Stomach (tissue), 9 donors: Measurements from ENCODE around the gene MPV17. TPM values are rescaled to one million over a fixed set of nuclear protein-coding genes. Genes with fewer than 3 reads are reported as not detected.
A peak's percentile ranks its signal among the peaks of the same experiment; 100 is the strongest.
"Not testable (repeated sequence)": the region's sequence is repeated elsewhere in the genome, so short reads cannot be mapped to it uniquely, and the experiment has no call there.

Source experiments
- DNase-seq, 2 donors: peaks; one replicate each; pipeline versions ENCODE4 v3.0.0 to v3.0.0-alpha.2; 2013 to 2019
- H3K27ac ChIP-seq, 5 donors: fragments of 200-600 bp in 4 of 5; sonication (generic) in 4 of 5; one replicate each; pipeline ENCODE4 v1.5.1; 2013 to 2019; ENCODE audit warnings: mild to moderate bottlenecking in 1 of 5, moderate library complexity in 1 of 5
- H3K27me3 ChIP-seq, 3 donors: fragments of 200-600 bp; sonication (generic); one replicate each; pipeline ENCODE4 v1.5.1; 2017 to 2019; ENCODE audit warnings: mixed run types in 1 of 3
- H3K36me3 ChIP-seq, 4 donors: fragments of 200-600 bp; sonication (generic); 1 replicate in 3 of 4; 2 replicates in 1 of 4; pipeline ENCODE4 v1.5.1; 2016 to 2019
- H3K4me1 ChIP-seq, 4 donors: fragments of 200-600 bp; sonication (generic); one replicate each; pipeline ENCODE4 v1.5.1; 2016 to 2019
- H3K4me3 ChIP-seq, 4 donors: fragments of 200-600 bp; sonication (generic) in 3 of 4; one replicate each; pipeline ENCODE4 v1.5.1; 2016 to 2019; ENCODE audit warnings: mild to moderate bottlenecking in 1 of 4
- H3K9me3 ChIP-seq, 4 donors: fragments of 200-600 bp; sonication (generic); one replicate each; pipeline ENCODE4 v1.5.1; 2016 to 2019
- CTCF ChIP-seq, 7 experiments: fragments of 450-650 bp in 4 of 7; fragments of 200-600 bp in 3 of 7; sonication (generic) in 3 of 7; IDR thresholded peaks; one replicate each; pipeline ENCODE4 v1.5.1; 2016 to 2019; ENCODE audit warnings: antibody characterized with exemption in 7 of 7, control low read depth in 2 of 7, mild to moderate bottlenecking in 1 of 7
- EP300 ChIP-seq: sonication (generic); formaldehyde crosslinking; IDR thresholded peaks from one replicate; pipeline ENCODE4 v1.6.1; 2017; ENCODE audit warnings: antibody characterized with exemption
- POLR2A ChIP-seq, 4 donors: fragments of 450-650 bp; IDR thresholded peaks; one replicate each; pipeline ENCODE4 v1.6.1; 2016; ENCODE audit warnings: antibody characterized with exemption in 4 of 4, control low read depth in 2 of 4, mild to moderate bottlenecking in 1 of 4, moderate library complexity in 1 of 4
- POLR2AphosphoS5 ChIP-seq, 3 donors: sonication (generic); formaldehyde crosslinking; IDR thresholded peaks; one replicate each; pipeline ENCODE4 v1.6.1; 2016; ENCODE audit warnings: antibody characterized with exemption in 3 of 3
- WGBS, 5 donors: extraction: QIAGEN DNeasy Blood & Tissue Kit in 3 of 5; methylation state at CpG; one replicate each; pipeline versions ENCODE4 v1.1.5 to v1.1.7; 2013 to 2018; 5-methylcytosine and 5-hydroxymethylcytosine counted together
- intact Hi-C: fragments of 100-400 bp; cut with DNase I; formaldehyde crosslinking; loops from one replicate; pipeline ENCODE4 v1.15.1; 2023; ENCODE audit warnings: low total_unique reads
- polyA plus RNA-seq, 3 donors: library from polyadenylated mRNA; stranded (reverse); fragments of 200-250 nt; gene quantifications; one replicate each; pipeline ENCODE4 v1.2.3, GENCODE V29; 2013
- total RNA-seq, 5 donors: library from RNA; depleted of rRNA; stranded (reverse); fragments of >200 nt; gene quantifications; one replicate each; pipeline versions ENCODE4 v1.1.0 to v1.2.3, GENCODE V29; 2014 to 2016
- donor health status: healthy with polysubstance abuse.
- donor health status: Bipolar disorder and iron deficiency.
- donor health status: healthy.

The MPV17 gene
- total and polyA plus RNA-seq, 8 donors, result 8.7 to 98.0 (median 58.5) TPM

- Histone ChIP-seq H3K4me3 (no peak overlapping the region), H3K36me3 (peaks cover 0 to 14% (median 11%) of the 10 kb centered on the region in 4 donors), H3K4me1 (peaks cover 22 to 33% (median 30%) of the 10 kb centered on the region in 4 donors), H3K27me3 (peaks cover 22 to 59% (median 38%) of the 10 kb centered on the region in 3 donors), H3K27ac (no peak overlapping the region), H3K9me3 (no peaks in the 10 kb centered on the region)
- intact Hi-C loops, result no loop called here
- DNase-seq, result no peak
- TF ChIP-seq CTCF (IDR thresholded peaks at IDR 0.05), result no peak
- TF ChIP-seq POLR2A (IDR thresholded peaks at IDR 0.05), result no peak
- no peak for TF ChIP-seq EP300
- no peak for TF ChIP-seq POLR2AphosphoS5 (IDR thresholded peaks at IDR 0.05)
- 83 to 87% (median 86%) methylated on average over 13 of the region's 13 CpGs for WGBS, 5 donors
Observed at GRCh38 chr2:27304488-27305240, 18.2 kb downstream of the MPV17 start.

DNA sequence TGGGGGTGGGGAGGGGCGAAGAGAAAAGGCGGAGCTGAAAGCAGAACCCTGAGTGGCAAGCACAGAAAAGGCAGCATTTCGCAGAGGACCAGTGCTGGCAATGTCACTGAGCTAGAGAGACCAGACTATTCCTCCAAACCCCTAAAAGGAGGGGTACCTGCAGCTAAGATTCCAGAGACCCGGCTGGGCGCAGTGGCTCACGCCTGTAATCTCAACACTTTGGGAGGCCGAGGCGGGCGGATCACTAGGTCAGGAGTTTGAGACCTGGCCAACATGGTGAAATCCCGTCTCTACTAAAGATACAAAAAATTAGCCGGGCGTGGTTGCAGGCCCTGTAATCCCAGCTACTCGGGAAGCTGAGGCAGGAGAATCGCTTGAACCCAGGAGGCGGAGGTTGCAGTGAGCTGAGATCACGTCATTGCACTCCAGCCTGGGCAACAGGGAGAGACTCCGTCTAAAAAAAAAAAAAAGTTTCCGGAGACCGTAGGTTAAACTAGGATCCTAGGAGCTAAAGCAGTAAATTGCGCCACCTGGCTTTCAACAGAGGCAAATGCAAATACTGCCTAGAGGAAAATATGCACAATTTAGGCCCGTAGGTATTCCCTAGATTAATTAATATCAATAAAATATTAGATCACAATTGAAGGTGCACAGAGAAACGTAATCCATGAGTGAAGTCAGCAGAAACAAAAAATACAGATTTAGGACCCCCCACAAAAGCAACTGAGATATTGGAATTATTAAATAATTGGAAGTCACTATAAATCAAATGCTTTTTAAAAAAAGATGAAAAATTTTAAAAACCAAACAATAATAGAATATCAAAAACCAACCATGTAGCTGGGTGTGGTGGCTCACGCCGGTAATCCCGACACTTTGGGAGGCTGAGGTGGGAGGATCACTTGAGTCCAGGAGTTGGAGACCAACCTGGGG, 19.5 kb downstream of the MPV17 start:
- Histone ChIP-seq H3K27ac (no peak overlapping the region), H3K4me1 (peaks cover 20 to 32% (median 28%) of the 10 kb centered on the region in 4 donors), H3K27me3 (peaks cover 20 to 63% (median 31%) of the 10 kb centered on the region in 3 donors), H3K9me3 (no peaks in the 10 kb centered on the region), H3K36me3 (peaks cover 0 to under 1% (median under 1%) of the 10 kb centered on the region in 4 donors), H3K4me3 (peak overlapping the region; percentile 31 to 35 (median 32))
- intact Hi-C loops, result no loop called here
- TF ChIP-seq EP300, result no peak
- peak in 1 of 3 donors; percentile 29 for TF ChIP-seq POLR2AphosphoS5 (IDR thresholded peaks at IDR 0.05)
- TF ChIP-seq POLR2A (IDR thresholded peaks at IDR 0.05), result no peak
- TF ChIP-seq CTCF (IDR thresholded peaks at IDR 0.05), result peak in 5 of 7 experiments; percentile 63 to 91 (median 86)
- peak; percentile 43 to 77 for DNase-seq
- 15 to 24% (median 18%) methylated on average over 25 of the region's 25 CpGs for WGBS, 5 donors

DNA sequence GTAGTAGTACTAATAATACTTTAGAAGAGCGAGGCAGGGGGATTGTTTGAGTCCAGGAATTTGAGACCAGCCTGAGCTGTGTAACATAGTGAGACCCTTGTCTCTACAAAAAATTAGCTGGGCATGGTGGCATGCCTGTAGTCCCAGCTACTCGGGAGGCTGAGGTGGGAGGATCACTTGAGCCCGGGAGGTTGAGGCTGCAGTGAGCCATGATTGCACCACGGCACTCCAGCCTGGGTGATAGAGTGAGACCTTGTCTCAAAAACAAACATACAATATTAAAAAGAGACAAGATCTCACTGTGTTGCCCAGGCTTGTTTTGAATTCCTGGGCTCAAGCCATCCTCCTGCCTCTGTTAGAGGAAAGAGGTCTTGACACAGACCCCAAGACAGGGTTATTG, 22.3 kb downstream of the MPV17 start:
- H3K36me3 ChIP-seq, DNase-seq, intact Hi-C loops, H3K9me3 ChIP-seq, H3K27ac ChIP-seq, H3K4me1 ChIP-seq, H3K4me3 ChIP-seq: not testable (repeated sequence)
- WGBS, 5 donors, result 73 to 87% (median 85%) methylated on average over 4 of the region's 4 CpGs
- peaks cover 0 to 58% (median 4%) of the 10 kb centered on the region in 3 donors for H3K27me3 ChIP-seq

GRCh38 chr2:27298391-27299080, 24.4 kb downstream of the MPV17 start:
- Histone ChIP-seq H3K4me3 (no peak overlapping the region), H3K36me3 (no peaks in the 10 kb centered on the region), H3K4me1 (peaks cover 4 to 15% (median 9%) of the 10 kb centered on the region in 4 donors), H3K27ac (no peak overlapping the region), H3K27me3 (peaks cover 0 to 56% (median 0%) of the 10 kb centered on the region in 3 donors), H3K9me3 (no peaks in the 10 kb centered on the region)
- TF ChIP-seq CTCF (IDR thresholded peaks at IDR 0.05), result no peak
- no peak for TF ChIP-seq POLR2AphosphoS5 (IDR thresholded peaks at IDR 0.05)
- no peak for TF ChIP-seq EP300
- no peak for TF ChIP-seq POLR2A (IDR thresholded peaks at IDR 0.05)
- WGBS, 5 donors, result 75 to 83% (median 80%) methylated on average over 18 of the region's 18 CpGs
- no peak for DNase-seq
- intact Hi-C loops, result no loop called here
